ENCODE measurements around the gene YIPF7.

YIPF7 gene

GRCh38 chr4:44651425-44651824, at the start of gene YIPF7:
Gene YIPF7, minus strand, starts transcription at chr4:44651625. Its CDS starts 1,525 bp downstream, at chr4:44650100.
- DNase-seq = no peak

- DNase-seq = no peak
Observed at GRCh38 chr4:44701037-44701436, 49.6 kb upstream of the YIPF7 start.

GRCh38 chr4:44700427-44700826, 49.0 kb upstream of the YIPF7 start:
- no peak for DNase-seq

- no peak for DNase-seq
Observed at GRCh38 chr4:44684648-44685047, 33.2 kb upstream of the YIPF7 start.

- DNase-seq = no peak
Observed at GRCh38 chr4:44679060-44679459, 27.6 kb upstream of the YIPF7 start.

GRCh38 chr4:44678094-44679041, 26.9 kb upstream of the YIPF7 start, which contains the start of gene GUF1:
Gene GUF1, plus strand, starts transcription at chr4:44678420. Its CDS starts 203 bp downstream, at chr4:44678623.
- DNase-seq = peak; percentile 52 to 96 (median 84)

- DNase-seq = no peak
Observed at GRCh38 chr4:44675366-44675765, 23.9 kb upstream of the YIPF7 start.

- DNase-seq = no peak
Observed at GRCh38 chr4:44674471-44674870, 23.0 kb upstream of the YIPF7 start.

GRCh38 chr4:44671636-44672035, 20.2 kb upstream of the YIPF7 start:
- DNase-seq = no peak

GRCh38 chr4:44670506-44671199, 19.2 kb upstream of the YIPF7 start:
- DNase-seq = no peak

GRCh38 chr4:44668526-44668925, 17.1 kb upstream of the YIPF7 start:
- no peak for DNase-seq

- no peak for DNase-seq
Observed at GRCh38 chr4:44663539-44664263, 12.3 kb upstream of the YIPF7 start.

GRCh38 chr4:44662623-44663005, 11.2 kb upstream of the YIPF7 start:
- no peak for DNase-seq

GRCh38 chr4:44661940-44662622, 10.7 kb upstream of the YIPF7 start:
- no peak for DNase-seq

- DNase-seq = no peak
Observed at GRCh38 chr4:44660396-44660795, 9.0 kb upstream of the YIPF7 start.

- no peak for DNase-seq
Observed at GRCh38 chr4:44652002-44652401, 577 bp upstream of the YIPF7 start.

GRCh38 chr4:44646151-44646550, 5.3 kb downstream of the YIPF7 start:
- no peak for DNase-seq

GRCh38 chr4:44638091-44638490, 13.3 kb downstream of the YIPF7 start:
- DNase-seq = no peak

GRCh38 chr4:44632733-44633132, 18.7 kb downstream of the YIPF7 start:
- DNase-seq = no peak

GRCh38 chr4:44632089-44632488, 19.3 kb downstream of the YIPF7 start:
- DNase-seq = no peak

GRCh38 chr4:44629280-44629866, 22.1 kb downstream of the YIPF7 start:
- DNase-seq = peak in 11 of 51 donors; percentile 0 to 46 (median 6)
